ENCODE results near the gene PLOD1. TPM values are rescaled to one million over a fixed set of nuclear protein-coding genes. Genes with fewer than 3 reads are reported as not detected.

Gene PLOD1
- total and polyA plus RNA-seq, 2 of the 13 experiments (the other 11 are each of a cell fraction or from before 2014, with no cell fraction given): 70.1 to 318 TPM

DNA sequence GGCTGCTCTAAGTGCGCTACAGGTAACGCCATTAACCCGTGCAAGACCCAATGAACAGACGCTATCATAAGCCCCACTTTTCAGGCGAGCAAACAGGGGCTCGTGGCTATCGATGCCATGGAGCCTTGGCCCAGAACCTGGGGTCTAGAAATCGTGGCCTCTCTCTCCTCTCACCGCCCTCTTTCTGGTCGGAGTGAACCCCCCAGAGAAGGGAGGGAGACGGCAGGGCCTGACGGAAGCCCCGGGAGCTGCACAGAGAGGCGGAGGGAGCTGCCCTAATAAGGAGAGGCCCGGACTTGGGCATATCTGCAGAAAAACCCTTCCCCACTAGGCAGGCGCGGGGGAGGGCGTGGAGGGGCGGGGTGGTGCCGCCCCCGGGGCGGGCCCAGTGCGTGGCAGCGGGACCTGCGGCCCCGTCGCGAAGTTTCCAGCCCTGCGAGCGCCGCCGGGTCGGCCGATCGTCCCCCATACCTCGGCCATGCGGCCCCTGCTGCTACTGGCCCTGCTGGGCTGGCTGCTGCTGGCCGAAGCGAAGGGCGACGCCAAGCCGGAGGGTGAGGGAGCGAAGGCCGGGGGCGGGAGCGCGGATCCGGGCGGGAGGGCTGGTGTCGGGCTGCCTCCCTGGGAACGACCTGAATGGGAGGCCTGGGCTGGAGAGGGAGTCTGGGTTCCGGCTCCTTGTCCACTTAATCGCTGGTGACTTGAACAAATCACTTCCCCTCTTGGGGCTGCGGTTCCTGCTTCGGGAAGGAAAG is at the start of gene PLOD1 (continued):
- TF ChIP-seq, protein P1, sequence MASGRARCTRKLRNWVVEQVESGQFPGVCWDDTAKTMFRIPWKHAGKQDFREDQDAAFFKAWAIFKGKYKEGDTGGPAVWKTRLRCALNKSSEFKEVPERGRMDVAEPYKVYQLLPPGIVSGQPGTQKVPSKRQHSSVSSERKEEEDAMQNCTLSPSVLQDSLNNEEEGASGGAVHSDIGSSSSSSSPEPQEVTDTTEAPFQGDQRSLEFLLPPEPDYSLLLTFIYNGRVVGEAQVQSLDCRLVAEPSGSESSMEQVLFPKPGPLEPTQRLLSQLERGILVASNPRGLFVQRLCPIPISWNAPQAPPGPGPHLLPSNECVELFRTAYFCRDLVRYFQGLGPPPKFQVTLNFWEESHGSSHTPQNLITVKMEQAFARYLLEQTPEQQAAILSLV (CRISPR knock-in tag; IDR thresholded peaks at IDR 0.05; ENCODE audit: borderline replicate concordance): peak; percentile 64; the same call in 1 of the 2 replicates
- TF ChIP-seq TBP (CRISPR knock-in tag; IDR thresholded peaks at IDR 0.05) (no peak), ZNF253 (CRISPR knock-in tag; IDR thresholded peaks at IDR 0.05; ENCODE audit: borderline replicate concordance) (0 out of 2 replicates have a peak, but pooled peaks have one; percentile 76), NAIF1 (CRISPR knock-in tag; IDR thresholded peaks at IDR 0.05; ENCODE audit: borderline replicate concordance) (no peak), ZKSCAN5 (CRISPR knock-in tag; IDR thresholded peaks at IDR 0.05) (no peak), PLRG1 (conservative IDR thresholded peaks at IDR 0.05) (no peak), NBN (conservative IDR thresholded peaks at IDR 0.05) (no peak), ZNF343 (CRISPR knock-in tag; IDR thresholded peaks at IDR 0.05) (0 out of 2 replicates have a peak, but pooled peaks have one; percentile 40), GATAD2A (CRISPR knock-in tag; IDR thresholded peaks at IDR 0.05) (peak; percentile 14; the same call in 1 of the 2 replicates), MLLT10 (CRISPR knock-in tag; IDR thresholded peaks at IDR 0.05) (no peak), PCBP1 (IDR thresholded peaks at IDR 0.05; ENCODE audit: borderline replicate concordance, low read depth, low read length) (no peak)
- TF ChIP-seq, protein P2, sequence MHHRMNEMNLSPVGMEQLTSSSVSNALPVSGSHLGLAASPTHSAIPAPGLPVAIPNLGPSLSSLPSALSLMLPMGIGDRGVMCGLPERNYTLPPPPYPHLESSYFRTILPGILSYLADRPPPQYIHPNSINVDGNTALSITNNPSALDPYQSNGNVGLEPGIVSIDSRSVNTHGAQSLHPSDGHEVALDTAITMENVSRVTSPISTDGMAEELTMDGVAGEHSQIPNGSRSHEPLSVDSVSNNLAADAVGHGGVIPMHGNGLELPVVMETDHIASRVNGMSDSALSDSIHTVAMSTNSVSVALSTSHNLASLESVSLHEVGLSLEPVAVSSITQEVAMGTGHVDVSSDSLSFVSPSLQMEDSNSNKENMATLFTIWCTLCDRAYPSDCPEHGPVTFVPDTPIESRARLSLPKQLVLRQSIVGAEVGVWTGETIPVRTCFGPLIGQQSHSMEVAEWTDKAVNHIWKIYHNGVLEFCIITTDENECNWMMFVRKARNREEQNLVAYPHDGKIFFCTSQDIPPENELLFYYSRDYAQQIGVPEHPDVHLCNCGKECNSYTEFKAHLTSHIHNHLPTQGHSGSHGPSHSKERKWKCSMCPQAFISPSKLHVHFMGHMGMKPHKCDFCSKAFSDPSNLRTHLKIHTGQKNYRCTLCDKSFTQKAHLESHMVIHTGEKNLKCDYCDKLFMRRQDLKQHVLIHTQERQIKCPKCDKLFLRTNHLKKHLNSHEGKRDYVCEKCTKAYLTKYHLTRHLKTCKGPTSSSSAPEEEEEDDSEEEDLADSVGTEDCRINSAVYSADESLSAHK (CRISPR knock-in tag; IDR thresholded peaks at IDR 0.05; ENCODE audit: borderline replicate concordance): 0 out of 2 replicates have a peak, but pooled peaks have one; percentile 5
- TF ChIP-seq, protein P3, sequence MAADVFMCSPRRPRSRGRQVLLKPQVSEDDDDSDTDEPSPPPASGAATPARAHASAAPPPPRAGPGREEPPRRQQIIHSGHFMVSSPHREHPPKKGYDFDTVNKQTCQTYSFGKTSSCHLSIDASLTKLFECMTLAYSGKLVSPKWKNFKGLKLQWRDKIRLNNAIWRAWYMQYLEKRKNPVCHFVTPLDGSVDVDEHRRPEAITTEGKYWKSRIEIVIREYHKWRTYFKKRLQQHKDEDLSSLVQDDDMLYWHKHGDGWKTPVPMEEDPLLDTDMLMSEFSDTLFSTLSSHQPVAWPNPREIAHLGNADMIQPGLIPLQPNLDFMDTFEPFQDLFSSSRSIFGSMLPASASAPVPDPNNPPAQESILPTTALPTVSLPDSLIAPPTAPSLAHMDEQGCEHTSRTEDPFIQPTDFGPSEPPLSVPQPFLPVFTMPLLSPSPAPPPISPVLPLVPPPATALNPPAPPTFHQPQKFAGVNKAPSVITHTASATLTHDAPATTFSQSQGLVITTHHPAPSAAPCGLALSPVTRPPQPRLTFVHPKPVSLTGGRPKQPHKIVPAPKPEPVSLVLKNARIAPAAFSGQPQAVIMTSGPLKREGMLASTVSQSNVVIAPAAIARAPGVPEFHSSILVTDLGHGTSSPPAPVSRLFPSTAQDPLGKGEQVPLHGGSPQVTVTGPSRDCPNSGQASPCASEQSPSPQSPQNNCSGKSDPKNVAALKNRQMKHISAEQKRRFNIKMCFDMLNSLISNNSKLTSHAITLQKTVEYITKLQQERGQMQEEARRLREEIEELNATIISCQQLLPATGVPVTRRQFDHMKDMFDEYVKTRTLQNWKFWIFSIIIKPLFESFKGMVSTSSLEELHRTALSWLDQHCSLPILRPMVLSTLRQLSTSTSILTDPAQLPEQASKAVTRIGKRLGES (CRISPR knock-in tag; IDR thresholded peaks at IDR 0.05; ENCODE audit: borderline replicate concordance): no peak; the same call in 1 of the 2 replicates
- TF ChIP-seq, protein P4, sequence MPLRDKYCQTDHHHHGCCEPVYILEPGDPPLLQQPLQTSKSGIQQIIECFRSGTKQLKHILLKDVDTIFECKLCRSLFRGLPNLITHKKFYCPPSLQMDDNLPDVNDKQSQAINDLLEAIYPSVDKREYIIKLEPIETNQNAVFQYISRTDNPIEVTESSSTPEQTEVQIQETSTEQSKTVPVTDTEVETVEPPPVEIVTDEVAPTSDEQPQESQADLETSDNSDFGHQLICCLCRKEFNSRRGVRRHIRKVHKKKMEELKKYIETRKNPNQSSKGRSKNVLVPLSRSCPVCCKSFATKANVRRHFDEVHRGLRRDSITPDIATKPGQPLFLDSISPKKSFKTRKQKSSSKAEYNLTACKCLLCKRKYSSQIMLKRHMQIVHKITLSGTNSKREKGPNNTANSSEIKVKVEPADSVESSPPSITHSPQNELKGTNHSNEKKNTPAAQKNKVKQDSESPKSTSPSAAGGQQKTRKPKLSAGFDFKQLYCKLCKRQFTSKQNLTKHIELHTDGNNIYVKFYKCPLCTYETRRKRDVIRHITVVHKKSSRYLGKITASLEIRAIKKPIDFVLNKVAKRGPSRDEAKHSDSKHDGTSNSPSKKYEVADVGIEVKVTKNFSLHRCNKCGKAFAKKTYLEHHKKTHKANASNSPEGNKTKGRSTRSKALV (CRISPR knock-in tag; IDR thresholded peaks at IDR 0.05): no peak; the same call in 1 of the 2 replicates
- TF ChIP-seq, protein P5, sequence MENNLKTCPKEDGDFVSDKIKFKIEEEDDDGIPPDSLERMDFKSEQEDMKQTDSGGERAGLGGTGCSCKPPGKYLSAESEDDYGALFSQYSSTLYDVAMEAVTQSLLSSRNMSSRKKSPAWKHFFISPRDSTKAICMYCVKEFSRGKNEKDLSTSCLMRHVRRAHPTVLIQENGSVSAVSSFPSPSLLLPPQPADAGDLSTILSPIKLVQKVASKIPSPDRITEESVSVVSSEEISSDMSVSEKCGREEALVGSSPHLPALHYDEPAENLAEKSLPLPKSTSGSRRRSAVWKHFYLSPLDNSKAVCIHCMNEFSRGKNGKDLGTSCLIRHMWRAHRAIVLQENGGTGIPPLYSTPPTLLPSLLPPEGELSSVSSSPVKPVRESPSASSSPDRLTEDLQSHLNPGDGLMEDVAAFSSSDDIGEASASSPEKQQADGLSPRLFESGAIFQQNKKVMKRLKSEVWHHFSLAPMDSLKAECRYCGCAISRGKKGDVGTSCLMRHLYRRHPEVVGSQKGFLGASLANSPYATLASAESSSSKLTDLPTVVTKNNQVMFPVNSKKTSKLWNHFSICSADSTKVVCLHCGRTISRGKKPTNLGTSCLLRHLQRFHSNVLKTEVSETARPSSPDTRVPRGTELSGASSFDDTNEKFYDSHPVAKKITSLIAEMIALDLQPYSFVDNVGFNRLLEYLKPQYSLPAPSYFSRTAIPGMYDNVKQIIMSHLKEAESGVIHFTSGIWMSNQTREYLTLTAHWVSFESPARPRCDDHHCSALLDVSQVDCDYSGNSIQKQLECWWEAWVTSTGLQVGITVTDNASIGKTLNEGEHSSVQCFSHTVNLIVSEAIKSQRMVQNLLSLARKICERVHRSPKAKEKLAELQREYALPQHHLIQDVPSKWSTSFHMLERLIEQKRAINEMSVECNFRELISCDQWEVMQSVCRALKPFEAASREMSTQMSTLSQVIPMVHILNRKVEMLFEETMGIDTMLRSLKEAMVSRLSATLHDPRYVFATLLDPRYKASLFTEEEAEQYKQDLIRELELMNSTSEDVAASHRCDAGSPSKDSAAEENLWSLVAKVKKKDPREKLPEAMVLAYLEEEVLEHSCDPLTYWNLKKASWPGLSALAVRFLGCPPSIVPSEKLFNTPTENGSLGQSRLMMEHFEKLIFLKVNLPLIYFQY (CRISPR knock-in tag; IDR thresholded peaks at IDR 0.05; ENCODE audit: borderline replicate concordance): no peak
